NOMO-1 treated with dmso at 0.1 percent for 144 hours (cell line): ENCODE data around the gene ARPP21.
A peak's percentile ranks its signal among the peaks of the same experiment; 100 is the strongest.
"Not testable (repeated sequence)": the region's sequence is repeated elsewhere in the genome, so short reads cannot be mapped to it uniquely, and the experiment has no call there.

Source experiments
- DNase-seq: peaks from one replicate; lab custom pipeline; 2025; ENCODE audit not compliant: unreplicated experiment; lab: John Stamatoyannopoulos, UW

Gene ARPP21

DNA sequence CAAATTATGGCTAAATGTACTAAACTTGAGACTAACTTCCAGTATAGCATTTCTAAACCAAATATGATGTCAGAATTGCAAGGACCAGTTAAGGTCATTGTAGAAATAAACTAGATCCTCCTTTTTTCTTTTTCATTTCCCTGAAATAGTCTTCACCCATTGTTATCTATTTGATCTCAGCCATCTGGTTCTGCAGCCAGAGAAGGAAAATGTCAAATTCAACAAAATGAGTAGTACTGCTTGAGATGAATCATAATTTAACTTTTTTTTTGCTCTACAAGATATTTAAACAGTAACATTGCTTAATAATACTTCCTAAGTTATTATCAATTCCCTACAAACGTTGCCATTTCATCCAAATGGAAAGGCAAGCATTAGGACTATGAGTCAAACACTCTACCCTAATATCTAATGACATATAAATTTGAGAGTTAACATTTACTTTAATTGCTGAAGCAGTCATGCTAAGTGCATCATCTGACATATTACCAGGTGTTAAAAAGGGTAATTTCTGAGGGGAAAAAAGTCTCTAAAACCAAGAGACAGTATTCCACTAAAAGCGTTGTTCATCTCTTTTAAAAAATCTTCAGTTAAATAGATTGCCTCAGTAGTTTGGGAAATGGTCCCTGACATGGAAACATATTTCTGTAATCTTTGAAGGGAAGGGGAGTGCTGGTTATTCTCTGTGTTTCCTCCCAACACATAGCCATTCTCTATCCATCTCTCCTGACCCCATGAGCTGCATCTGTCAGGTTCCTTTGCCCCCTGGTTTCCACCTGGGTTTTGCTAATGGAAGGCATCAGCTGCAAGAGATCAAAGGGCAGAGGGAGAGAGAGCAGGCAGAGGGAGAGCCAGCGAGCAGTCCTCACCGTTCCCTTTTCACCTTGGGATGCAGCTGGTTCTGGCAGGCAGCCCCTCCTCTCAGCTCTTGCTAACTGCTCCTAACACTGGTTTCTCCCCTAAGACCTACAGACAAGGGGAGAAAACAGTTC lies 138.5 kb downstream of the ARPP21 start:
- DNase-seq: no peak

DNA sequence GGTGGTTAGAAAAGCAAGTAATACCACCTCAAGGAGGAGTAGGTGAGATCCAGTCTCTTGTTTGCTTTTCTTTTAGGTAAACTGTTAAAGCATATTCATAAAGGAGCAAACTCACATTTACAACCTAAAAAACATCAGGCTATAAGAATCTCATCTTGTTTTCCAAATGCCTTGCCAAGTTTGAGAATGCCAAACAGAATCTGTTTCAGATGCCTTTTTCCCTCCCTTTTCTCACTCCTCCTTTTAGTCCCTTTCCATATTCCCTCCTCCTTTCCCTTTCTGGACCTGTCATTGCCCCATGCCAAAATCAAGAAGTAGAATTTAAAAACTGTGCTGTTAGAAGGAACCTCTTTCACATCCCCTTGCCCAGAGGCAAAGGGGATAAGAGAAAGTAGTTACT lies 140.3 kb downstream of the ARPP21 start:
- no peak for DNase-seq

DNA sequence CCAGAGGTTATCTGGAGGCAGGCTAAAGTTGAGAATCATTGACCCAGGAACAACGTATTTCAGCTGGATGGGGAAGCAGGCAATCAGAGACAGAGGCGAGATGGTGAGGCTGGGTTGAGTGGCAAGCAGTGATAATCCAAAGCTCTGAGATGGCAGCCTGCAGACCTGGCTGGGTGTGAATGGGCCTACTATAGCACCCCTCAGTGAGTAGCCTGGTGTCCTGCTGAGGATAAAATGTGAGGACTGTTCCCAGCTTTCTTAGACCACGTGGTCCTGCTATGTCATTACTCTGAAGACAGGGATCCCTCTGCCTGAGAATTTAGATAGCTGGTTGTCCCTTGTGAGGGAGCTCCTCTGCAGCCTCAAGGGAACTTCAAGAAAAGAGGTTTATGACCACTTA lies 141.5 kb downstream of the ARPP21 start:
- DNase-seq: no peak

DNA sequence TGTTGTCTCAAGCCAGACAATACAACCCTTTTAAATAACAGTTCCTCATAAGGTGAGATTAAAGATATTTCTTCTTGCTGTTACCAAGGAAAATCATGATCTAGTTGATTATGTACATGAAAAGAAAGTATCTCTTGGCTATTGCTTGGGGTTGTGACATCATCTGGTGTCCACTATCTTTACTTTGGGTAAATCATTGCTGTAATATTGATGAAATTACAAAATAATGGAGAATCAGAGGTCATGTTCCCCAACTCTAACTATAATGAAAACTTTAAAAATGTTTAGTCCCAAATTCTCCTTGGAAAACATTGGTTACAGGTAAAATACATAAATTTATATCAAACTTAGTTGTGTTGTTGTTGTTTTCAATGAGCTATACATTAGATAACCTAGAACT lies 142.2 kb downstream of the ARPP21 start:
- DNase-seq: no peak

DNA sequence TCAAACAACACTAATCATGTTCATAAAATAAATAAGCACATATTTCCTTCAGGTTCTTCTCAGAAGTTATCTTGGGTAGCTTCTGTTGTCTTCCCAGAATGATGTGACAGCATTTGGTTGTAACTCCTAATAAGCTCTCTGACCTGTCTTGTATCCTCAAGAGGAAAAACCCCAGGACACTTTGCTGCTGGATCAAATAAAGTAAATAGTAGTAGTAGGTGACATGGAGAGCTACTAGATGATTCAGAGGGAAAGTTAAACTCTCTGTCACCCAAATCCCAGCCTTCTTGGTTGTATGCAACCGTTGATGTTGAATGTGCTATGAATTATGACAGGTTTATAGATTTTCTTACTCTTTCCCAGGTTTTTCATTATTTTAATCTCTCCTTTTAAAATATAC lies 143.0 kb downstream of the ARPP21 start:
- DNase-seq: no peak

DNA sequence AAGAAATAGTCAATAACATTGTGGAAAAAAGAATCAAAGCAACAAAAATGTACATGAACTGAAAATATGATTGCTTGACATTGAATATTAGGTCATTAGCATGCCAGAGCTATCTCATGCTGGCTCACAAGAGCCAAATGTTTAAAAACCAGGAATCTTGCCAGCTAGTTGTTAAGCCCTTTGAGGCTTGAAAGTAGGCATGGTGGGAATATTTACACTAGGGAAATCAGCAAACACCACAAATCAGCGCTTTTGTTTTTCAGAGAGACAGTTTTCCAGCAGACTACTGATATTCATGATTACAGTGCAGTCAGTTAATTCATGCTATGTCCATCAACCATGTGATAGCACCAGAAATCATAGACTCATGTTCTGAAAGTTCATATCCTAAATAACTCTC lies 144.8 kb downstream of the ARPP21 start:
- DNase-seq: no peak

DNA sequence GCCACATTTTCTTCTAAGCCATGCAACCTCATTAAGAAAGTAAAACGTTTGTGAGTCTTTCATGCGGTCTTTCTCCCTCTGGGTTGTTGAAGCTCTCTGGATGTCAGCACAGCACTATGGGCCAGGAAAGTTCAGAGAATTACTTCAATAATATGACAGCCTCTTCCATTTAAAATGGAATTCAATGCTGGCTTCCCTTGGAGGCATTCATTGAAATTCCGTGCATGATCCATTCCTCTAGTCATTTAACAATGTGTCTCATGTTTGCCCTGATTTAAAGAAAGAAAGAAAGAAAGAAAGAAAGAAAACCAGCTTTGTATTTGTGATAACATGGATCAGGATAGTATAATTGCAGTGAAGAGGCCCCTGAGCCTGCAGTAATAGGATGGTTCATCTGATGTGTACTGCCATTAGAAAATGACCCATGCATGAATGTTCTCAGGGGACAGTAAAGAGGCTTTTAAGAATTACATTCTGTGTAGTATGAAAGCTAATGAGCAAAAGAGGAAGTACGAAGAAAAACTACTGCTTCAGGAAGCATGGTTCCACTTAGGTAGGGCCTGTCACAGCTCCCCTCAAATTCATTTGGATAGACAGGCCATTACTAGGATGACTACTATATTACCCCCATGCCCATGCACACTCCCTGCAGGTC lies 146.0 kb downstream of the ARPP21 start:
- peak; percentile 11 for DNase-seq

DNA sequence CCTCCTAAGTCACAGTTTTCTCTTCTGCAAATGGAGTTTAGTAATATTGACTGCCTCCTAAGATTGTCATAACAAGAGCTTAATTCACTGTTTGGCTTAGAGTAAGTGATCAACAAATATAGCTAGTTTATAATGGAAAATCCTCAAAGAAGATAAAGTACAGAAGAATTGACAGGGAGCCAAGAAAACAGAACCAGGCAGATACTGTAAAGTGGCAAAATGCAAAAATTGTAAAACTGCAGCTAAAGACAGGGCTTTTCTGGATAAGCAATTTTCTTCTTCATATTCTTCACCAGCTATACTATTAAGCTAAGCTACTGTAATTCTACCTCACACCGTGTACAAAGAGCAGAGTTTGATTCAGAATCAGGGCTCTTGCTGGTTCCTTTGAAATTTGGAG lies 148.6 kb downstream of the ARPP21 start:
- DNase-seq: no peak

DNA sequence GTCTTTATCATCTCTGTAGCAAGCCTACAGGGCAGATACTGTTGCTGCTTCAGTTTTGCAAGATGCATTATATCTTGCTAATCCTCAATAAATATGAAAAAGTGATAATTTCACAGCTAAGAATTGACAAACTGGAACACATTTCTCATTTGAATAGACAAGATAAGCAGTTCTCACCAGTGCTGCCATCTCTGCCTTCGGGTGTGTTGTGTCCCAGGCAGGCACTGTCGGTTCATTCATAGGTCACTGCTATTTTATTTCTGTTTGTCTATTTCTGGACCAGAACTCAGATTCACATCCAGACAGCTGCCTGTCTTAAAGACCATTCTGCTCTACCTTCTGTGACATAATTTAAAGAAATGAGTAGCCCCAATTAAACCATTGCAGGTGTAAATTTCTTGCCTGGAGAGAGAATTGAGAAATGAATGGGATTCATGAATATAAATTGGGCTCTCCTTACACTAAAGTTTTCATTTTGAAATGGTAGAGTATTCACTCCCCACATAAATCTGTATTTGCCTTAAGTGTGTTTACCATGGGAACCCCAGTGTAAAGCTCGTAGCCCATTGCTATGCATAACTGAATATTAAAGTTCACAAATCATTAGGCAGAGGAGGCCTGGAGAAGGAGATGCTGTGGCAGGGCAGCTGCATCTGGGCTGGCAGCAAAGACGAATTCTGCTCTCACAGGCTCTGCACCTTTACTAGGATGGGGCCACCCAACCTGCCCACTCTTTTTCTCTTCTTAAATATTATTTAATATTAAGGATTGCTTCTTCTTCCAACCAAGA lies 149.9 kb downstream of the ARPP21 start:
- no peak for DNase-seq

DNA sequence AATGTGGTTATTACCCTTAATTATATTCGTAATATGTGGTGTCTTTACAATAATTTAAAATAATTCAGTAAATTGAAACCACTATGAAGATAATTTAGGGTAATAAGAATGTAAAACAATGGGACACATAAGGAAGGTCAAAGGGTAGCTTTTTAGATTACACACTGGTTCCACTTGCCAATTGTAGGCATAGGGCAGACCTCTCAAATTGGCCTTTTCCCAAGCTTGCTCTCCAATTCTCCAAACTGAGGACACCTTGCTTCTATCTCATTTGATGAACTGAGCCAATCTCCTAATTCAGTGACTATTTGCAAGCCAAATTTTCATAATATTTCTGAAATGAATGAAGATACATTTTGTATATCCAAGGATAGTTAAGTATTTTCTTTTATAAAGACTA lies 151.4 kb downstream of the ARPP21 start:
- DNase-seq: no peak

DNA sequence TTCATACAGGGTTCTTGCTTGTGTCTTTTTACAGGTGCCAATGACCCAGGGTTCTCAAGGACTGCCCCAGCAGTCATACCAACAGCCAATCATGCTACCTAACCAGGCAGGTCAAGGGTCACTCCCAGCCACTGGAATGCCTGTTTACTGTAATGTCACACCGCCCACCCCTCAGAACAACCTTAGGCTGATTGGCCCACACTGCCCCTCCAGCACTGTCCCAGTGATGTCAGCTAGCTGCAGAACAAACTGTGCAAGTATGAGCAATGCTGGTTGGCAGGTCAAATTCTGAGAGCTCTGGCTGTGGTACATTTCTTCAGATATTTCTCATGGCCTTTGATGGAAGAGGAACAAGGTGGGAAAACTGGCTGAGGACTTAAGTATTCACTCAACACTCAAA lies 154.3 kb downstream of the ARPP21 start:
- no peak for DNase-seq

DNA sequence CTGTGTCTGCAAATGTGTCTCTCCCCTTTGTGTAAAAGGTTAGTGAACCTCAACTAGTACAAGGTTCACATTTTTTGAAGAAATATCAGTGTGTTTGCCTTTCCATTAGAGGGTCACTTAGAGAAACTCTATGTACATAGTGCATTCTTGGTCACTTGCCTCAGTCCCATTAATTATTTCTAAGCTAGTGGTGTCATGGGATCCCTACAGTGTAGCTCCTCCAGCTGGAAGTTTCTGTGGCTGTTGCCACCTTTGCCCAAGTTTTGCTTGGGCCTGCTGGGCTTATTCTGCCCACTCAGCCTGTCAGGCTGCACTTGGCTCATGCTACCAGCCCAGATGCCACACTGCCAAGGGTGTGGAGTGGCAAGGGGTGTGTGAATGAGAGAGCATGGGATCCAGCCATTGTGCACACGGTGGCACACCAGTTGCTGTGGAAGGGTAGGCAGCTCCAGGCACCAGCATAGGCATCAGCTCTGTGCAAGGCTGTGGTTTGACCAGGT lies 161.7 kb downstream of the ARPP21 start:
- DNase-seq: no peak

DNA sequence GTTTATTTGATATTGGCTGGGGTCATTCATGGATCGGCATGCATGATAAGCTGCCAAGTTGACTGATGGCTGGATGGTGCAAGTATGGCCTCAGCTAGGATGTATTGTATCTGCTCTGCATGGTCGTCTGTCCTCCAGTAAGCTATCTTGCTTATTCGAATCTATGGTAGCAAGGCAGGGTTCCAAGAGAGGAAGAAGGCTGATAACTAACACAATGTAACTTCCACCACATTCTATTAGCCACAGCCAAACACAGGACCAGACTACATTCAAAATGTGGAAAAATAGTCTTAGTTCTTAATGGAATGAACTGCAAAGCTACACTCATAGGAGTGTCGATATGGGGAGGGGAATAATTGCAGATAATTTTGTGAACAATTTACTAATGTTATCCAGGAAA lies 175.2 kb downstream of the ARPP21 start:
- no peak for DNase-seq

DNA sequence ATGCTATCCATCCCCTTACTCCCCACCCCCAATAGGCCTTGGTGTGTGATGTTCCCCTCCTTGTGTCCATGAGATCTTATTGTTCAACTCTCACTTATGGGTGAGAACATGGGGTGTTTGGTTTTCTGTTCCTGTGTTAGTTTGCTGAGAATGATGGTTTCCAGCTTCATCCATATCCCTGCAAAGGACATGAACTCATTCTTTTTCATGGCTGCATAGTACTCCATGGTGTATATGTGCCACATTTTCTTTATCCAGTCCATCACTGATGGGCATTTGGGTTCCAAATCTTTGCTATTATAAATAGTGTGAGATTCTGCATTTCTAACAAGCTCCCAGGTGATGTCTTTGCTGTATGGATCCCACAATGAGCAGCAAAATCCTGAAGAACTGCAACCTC lies 176.5 kb downstream of the ARPP21 start:
- DNase-seq: not testable (repeated sequence)

DNA sequence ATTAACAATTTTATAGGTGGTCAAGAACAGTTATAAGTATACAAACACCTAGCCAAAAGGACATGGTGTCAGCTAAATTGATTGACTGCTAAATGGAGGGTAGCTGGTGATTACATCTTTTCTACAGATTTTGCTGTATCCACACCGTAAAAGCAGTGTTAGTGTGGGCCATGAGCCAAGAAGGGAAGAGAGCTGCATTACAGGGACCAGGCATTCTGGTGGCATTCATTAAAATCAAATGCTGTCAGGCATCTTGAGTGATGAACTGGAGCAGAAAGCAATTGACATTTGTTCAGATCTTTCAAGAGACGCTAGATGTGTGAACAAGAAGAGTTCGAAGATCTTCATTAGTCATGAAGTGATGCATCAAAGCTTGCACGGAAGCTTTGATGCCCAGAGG lies 177.9 kb downstream of the ARPP21 start:
- DNase-seq: no peak

DNA sequence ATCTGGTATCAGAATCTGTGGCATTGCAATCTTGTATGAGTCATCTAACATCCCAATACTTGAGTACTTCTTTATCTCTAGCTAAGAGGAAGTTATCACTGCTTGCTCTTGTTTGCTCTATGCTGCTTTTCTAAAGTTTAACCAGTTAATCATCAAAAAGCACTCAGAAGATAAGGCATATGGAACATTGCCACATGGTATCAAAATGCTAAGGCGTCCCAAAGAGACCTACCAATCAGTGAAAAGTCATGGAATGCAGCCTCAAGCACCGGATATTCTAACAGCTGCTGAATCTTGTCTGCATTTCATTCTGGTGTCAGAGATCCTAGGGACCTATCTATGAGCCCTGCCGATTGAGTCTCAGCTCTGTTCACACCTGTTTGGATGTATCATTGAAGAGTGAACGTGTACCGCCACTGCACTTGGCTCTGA lies 192.8 kb downstream of the ARPP21 start:
- DNase-seq: peak; percentile 0
